ENCODE data around the gene EIF3L. TPM values are rescaled to one million over a fixed set of nuclear protein-coding genes. Genes with fewer than 3 reads are reported as not detected.

Gene EIF3L
- total RNA-seq, 2 donors from 2014 or later: 224 to 226 TPM

DNA sequence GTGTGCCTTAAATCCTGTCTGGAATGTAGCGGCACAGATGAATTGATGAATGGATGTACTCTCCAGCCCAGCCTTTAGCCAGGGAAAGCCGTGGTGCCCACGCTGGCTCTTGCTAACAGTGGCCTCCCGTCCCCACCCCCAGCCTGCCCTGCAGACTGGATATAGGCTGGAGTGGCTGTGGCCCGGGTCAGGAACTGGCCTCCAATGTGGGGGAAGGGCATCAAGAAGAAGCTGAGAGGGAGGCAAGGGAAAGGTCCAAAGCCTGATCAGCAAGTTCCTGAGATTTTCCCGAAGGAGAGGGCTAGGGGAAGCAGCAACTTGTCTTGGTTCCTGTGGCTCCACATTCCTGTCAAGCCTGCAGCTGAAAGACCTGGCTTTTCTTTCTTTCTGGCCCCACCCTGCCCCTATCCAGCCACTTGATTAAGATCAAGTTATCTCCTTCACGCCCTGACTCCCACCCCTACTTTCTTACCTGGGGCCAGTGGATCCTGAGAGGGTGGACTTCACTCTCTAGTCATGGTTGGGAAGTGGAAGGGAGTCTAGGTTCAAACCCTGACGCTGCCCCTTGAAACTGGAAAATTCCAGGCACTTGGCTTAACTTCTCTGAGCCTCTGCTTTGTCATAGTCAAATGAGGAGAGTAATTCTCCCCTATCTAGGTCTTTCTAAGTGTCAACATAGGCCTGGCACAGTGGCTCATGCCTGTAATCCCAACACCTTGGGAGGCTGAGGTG is 45.9 kb downstream of the EIF3L start:
- Histone ChIP-seq H3K27ac (no peak overlapping the region), H3K9me3 (no peaks in the 10 kb centered on the region), H3K36me3 (no peaks in the 10 kb centered on the region), H3K4me1 (ENCODE audit: control insufficient read depth in 1 of 2, low read depth in 2 of 2) (peaks cover 8 to 42% of the 10 kb centered on the region in 2 donors), H3K4me3 (no peak overlapping the region), H3K27me3 (replicated peaks; ENCODE audit: insufficient read depth) (no peaks in the 10 kb centered on the region)
- DNase-seq (ENCODE audit: low spot score) (no peak), ATAC-seq (ENCODE audit: insufficient number of reproducible peaks, low FRiP score, low read depth) (no peak)
- TF ChIP-seq, protein P1, sequence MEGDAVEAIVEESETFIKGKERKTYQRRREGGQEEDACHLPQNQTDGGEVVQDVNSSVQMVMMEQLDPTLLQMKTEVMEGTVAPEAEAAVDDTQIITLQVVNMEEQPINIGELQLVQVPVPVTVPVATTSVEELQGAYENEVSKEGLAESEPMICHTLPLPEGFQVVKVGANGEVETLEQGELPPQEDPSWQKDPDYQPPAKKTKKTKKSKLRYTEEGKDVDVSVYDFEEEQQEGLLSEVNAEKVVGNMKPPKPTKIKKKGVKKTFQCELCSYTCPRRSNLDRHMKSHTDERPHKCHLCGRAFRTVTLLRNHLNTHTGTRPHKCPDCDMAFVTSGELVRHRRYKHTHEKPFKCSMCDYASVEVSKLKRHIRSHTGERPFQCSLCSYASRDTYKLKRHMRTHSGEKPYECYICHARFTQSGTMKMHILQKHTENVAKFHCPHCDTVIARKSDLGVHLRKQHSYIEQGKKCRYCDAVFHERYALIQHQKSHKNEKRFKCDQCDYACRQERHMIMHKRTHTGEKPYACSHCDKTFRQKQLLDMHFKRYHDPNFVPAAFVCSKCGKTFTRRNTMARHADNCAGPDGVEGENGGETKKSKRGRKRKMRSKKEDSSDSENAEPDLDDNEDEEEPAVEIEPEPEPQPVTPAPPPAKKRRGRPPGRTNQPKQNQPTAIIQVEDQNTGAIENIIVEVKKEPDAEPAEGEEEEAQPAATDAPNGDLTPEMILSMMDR (IDR thresholded peaks at IDR 0.05): no peak

DNA sequence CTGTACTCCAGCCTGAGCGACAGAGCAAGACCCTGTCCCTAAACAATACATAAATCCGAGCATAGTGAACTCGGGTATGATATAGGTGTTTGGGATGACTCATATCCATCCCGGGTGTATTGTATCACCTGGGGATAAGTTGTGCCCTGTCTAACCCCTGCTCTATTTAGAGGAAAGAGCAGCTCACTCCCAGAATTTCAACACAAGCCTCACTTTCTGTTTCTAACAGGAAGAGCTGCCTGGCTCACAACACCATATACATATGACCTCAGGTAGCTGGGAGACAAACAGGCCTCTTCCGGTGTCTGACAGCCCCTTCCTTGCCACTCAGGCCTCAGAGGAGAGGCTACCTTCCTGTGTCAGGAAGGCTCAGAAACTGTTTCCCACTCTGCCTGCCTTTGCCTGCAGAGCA is 47.0 kb downstream of the EIF3L start:
- H3K27ac ChIP-seq: no peak overlapping the region
- TF ChIP-seq, protein P1 (IDR thresholded peaks at IDR 0.05): no peak
- no peaks in the 10 kb centered on the region for H3K36me3 ChIP-seq
- ATAC-seq (ENCODE audit: insufficient number of reproducible peaks, low FRiP score, low read depth) (no peak), DNase-seq (ENCODE audit: low spot score) (no peak)
- H3K4me3 ChIP-seq: no peak overlapping the region
- H3K4me1 ChIP-seq (ENCODE audit: control insufficient read depth in 1 of 2, low read depth in 2 of 2): peaks cover 8 to 34% of the 10 kb centered on the region in 2 donors
- no peaks in the 10 kb centered on the region for H3K9me3 ChIP-seq
- H3K27me3 ChIP-seq (replicated peaks; ENCODE audit: insufficient read depth): no peaks in the 10 kb centered on the region

DNA sequence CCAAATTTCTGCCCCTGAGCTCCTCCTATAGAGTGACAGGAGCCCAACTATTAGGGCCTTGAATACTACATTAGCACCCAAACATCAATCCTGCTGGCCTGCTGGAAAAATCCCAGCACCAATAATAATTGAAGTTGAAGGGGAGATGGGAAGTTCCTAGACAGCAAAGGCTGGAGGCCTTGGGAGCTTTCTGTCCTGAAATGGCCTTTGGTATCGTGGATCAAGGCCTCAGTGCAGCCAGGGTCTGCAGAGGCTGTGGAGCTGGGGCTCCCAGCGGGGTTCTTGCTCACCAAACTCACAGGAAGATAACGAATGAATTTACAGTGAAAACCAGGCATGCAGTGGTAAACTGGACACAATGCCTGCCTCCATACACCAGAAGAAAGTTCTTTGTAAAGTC is 47.7 kb downstream of the EIF3L start:
- Histone ChIP-seq H3K27me3 (replicated peaks; ENCODE audit: insufficient read depth) (no peaks in the 10 kb centered on the region), H3K36me3 (no peaks in the 10 kb centered on the region), H3K4me1 (ENCODE audit: control insufficient read depth in 1 of 2, low read depth in 2 of 2) (peaks cover 8 to 27% of the 10 kb centered on the region in 2 donors), H3K27ac (no peak overlapping the region), H3K9me3 (no peaks in the 10 kb centered on the region), H3K4me3 (no peak overlapping the region)
- DNase-seq (ENCODE audit: low spot score): no peak
- no peak for ATAC-seq (ENCODE audit: insufficient number of reproducible peaks, low FRiP score, low read depth)
- TF ChIP-seq, protein P1 (IDR thresholded peaks at IDR 0.05): no peak

DNA sequence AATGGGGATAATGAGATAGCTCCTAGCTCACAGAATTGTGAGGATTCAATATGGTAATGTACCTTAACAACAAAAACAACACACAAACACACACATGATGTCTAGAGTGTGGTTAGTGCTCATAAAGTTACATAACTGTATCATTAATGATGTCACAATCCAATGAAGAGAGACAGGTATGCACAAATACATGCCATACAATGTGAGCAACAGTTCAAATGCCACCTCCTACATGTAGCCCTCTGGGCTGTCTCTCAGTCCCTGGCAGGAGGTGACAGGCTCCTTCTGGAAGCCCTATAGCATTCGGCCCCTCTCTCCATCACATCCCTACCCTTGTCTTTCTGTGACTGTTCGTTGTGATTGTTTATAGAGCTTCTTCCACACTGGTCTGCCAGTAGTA is 48.6 kb downstream of the EIF3L start:
- Histone ChIP-seq H3K9me3 (no peaks in the 10 kb centered on the region), H3K27ac (no peak overlapping the region), H3K4me1 (ENCODE audit: control insufficient read depth in 1 of 2, low read depth in 2 of 2) (peaks cover 8 to 18% of the 10 kb centered on the region in 2 donors), H3K27me3 (replicated peaks; ENCODE audit: insufficient read depth) (no peaks in the 10 kb centered on the region), H3K4me3 (no peak overlapping the region), H3K36me3 (no peaks in the 10 kb centered on the region)
- no peak for DNase-seq (ENCODE audit: low spot score)
- TF ChIP-seq, protein P1 (IDR thresholded peaks at IDR 0.05): no peak
- ATAC-seq (ENCODE audit: insufficient number of reproducible peaks, low FRiP score, low read depth): no peak

DNA sequence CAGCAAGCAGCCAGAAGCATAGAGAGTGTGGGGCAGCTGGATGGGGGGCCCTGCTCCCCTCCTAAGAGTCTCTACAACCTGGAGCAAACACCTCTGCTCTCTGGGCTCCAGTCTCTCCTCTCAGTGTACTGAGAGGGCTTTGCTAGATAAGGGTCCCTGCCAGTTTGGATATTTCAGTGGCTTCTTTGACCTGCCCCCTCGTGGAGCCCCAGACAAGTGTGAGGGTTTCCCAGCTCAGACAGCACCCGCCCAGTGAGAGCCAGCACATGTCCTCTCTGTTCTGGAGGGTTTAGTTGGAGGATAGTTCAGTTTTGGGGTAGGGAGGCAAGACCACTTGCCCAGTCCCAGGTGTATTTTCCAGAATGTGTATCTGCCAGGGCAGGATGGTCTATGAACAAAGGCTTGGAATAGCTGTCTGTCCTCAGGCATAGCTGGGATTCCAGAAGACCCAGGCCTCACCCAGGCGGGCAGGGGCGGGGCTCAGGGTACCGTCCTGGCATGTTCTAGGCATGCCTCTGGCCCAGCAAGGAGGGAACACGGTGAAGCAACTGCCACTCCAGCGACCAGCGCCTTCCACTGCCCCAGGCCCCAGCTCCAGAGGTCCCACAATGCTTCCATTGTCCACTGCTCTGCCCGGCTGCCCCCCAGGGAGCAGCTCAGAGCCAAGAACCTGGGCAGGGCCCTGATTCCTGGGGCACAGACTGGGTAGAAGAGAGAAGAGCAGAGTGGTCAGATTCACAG is 49.4 kb downstream of the EIF3L start:
- TF ChIP-seq, protein P1 (IDR thresholded peaks at IDR 0.05): no peak
- H3K9me3 ChIP-seq: no peaks in the 10 kb centered on the region
- ATAC-seq (ENCODE audit: insufficient number of reproducible peaks, low FRiP score, low read depth): no peak
- no peak overlapping the region for H3K27ac ChIP-seq
- no peaks in the 10 kb centered on the region for H3K36me3 ChIP-seq
- no peaks in the 10 kb centered on the region for H3K27me3 ChIP-seq (replicated peaks; ENCODE audit: insufficient read depth)
- no peak for DNase-seq (ENCODE audit: low spot score)
- no peak overlapping the region for H3K4me3 ChIP-seq
- H3K4me1 ChIP-seq (ENCODE audit: control insufficient read depth in 1 of 2, low read depth in 2 of 2): peaks cover 2 to 10% of the 10 kb centered on the region in 2 donors
